HG02970 (cell line): ENCODE measurements around the gene TMUB1.

Source experiments
- ATAC-seq: cut with Tn5 transposase; IDR thresholded peaks from one replicate; pipeline ENCODE4 v1.9.1; 2021; ENCODE audit warnings: mild to moderate bottlenecking, moderate library complexity, moderate number of reproducible peaks; ENCODE audit not compliant: unreplicated experiment, low FRiP score

The TMUB1 gene

GRCh38 chr7:151104411-151105235 lies 21.3 kb upstream of the TMUB1 start:
- no peak for ATAC-seq

- ATAC-seq: no peak
Observed at GRCh38 chr7:151103973-151104372, 20.7 kb upstream of the TMUB1 start.

GRCh38 chr7:151102991-151103390 lies 19.7 kb upstream of the TMUB1 start:
- ATAC-seq: no peak

GRCh38 chr7:151101621-151102396 lies 18.5 kb upstream of the TMUB1 start:
- no peak for ATAC-seq

- no peak for ATAC-seq
Observed at GRCh38 chr7:151100921-151101320, 17.6 kb upstream of the TMUB1 start.

GRCh38 chr7:151099486-151100211 lies 16.4 kb upstream of the TMUB1 start:
- no peak for ATAC-seq

GRCh38 chr7:151095828-151096475 lies 12.7 kb upstream of the TMUB1 start:
- ATAC-seq: no peak

- ATAC-seq: no peak
Observed at GRCh38 chr7:151095123-151095797, 12.0 kb upstream of the TMUB1 start.

GRCh38 chr7:151094675-151095074 lies 11.4 kb upstream of the TMUB1 start:
- ATAC-seq: no peak

GRCh38 chr7:151093748-151094147 lies 10.5 kb upstream of the TMUB1 start:
- no peak for ATAC-seq

GRCh38 chr7:151091988-151092387 lies 8.7 kb upstream of the TMUB1 start:
- no peak for ATAC-seq

GRCh38 chr7:151091431-151091830 lies 8.1 kb upstream of the TMUB1 start:
- no peak for ATAC-seq

- no peak for ATAC-seq
Observed at GRCh38 chr7:151091003-151091402, 7.7 kb upstream of the TMUB1 start.

- no peak for ATAC-seq
Observed at GRCh38 chr7:151089893-151090730, 6.8 kb upstream of the TMUB1 start.

GRCh38 chr7:151088856-151089699 lies 5.8 kb upstream of the TMUB1 start:
- no peak for ATAC-seq

GRCh38 chr7:151088019-151088855 lies 4.9 kb upstream of the TMUB1 start:
- no peak for ATAC-seq

- no peak for ATAC-seq
Observed at GRCh38 chr7:151087245-151088018, 4.1 kb upstream of the TMUB1 start.
